T-helper 1 cell treated with Interleukin-12 subunit alpha and Interleukin-12 subunit beta and Interleukin-4 antibody, amounts not matched to agents 30 μg/mL and 1 μg/mL, for 36 hours (primary cell): ENCODE data around the gene CALHM3.
"Not testable (repeated sequence)": the region's sequence is repeated elsewhere in the genome, so short reads cannot be mapped to it uniquely, and the experiment has no call there.

Experiments
- H3K27ac Mint-ChIP-seq: one replicate; pipeline ENCODE4 v1.8.0; 2021; ENCODE audit warnings: mild to moderate bottlenecking, mixed read lengths
- H3K27me3 Mint-ChIP-seq: one replicate; pipeline ENCODE4 v1.8.0; 2021; ENCODE audit warnings: low read depth, mixed read lengths
- H3K36me3 Mint-ChIP-seq: one replicate; pipeline ENCODE4 v1.8.0; 2021; ENCODE audit warnings: low read depth, mixed read lengths
- H3K4me1 Mint-ChIP-seq: one replicate; pipeline ENCODE4 v1.8.0; 2021; ENCODE audit warnings: low read depth, mixed read lengths
- H3K4me3 Mint-ChIP-seq: one replicate; pipeline ENCODE4 v1.8.0; 2021; ENCODE audit warnings: mild to moderate bottlenecking, moderate library complexity, mixed read lengths
- H3K9me3 Mint-ChIP-seq: one replicate; pipeline ENCODE4 v1.8.0; 2021; ENCODE audit warnings: mixed read lengths

The CALHM3 gene, protein sequence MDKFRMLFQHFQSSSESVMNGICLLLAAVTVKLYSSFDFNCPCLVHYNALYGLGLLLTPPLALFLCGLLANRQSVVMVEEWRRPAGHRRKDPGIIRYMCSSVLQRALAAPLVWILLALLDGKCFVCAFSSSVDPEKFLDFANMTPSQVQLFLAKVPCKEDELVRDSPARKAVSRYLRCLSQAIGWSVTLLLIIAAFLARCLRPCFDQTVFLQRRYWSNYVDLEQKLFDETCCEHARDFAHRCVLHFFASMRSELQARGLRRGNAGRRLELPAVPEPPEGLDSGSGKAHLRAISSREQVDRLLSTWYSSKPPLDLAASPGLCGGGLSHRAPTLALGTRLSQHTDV

DNA sequence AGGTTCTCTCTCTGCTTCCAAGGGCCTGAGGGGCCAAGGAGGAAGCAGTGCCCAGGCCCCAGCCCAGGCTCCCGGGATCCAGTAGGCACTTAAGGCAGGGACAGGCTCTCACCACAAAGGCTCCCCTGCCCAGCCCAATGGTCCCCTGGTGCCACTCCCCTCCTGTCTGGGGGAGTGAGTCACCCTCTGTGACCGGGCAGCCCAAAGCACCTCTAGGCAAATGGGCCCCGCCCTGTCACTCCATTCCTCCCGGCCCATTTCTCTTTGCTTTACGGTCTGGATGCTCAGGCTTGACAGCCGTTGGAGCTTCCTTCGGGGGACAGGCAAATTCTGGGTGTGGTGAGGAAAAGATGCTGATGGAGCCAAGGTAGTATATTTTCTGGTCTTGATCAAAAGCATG lies at the start of gene CALHM3:
CALHM3 (minus strand) TSS at position 106 of the 400 bp plus-strand sequence. CDS start 208 bp downstream, outside the sequence.
- Mint-ChIP-seq H3K9me3 (no peaks in the 10 kb centered on the region), H3K27me3 (no peaks in the 10 kb centered on the region), H3K4me3 (no peak within 1 kb of the TSS), H3K4me1 (peaks cover 19% of the 10 kb centered on the region), H3K36me3 (peaks cover under 1% of the 10 kb centered on the region), H3K27ac (peak within 1 kb of the TSS; percentile 59)

DNA sequence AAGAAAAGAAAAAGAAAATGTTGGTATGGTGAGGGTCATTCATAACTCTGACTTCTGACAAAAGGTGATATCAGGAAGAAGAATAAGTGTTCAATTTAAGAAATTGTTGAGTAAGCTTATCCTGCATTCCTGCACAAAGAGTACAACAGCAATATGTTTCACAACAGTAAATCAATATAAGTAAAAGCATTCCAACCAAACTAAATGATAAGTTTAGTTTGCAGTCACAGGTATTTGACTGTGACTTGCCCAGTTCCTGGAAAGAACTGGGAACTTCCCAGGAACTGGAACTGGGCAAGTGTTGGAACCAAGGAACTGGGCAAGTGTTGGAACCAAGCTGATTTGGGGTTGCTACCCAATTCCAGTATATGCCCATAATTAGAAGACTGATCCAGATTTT lies 49.5 kb upstream of the CALHM3 start:
- H3K4me3 Mint-ChIP-seq, result no peak overlapping the region
- H3K36me3 Mint-ChIP-seq, result peaks cover 2% of the 10 kb centered on the region
- H3K9me3 Mint-ChIP-seq, result peaks cover 31% of the 10 kb centered on the region
- H3K27ac Mint-ChIP-seq, result no peak overlapping the region
- H3K4me1 Mint-ChIP-seq, result no peaks in the 10 kb centered on the region
- H3K27me3 Mint-ChIP-seq, result peaks cover 44% of the 10 kb centered on the region

- Mint-ChIP-seq H3K27me3 (peaks cover 47% of the 10 kb centered on the region), H3K9me3 (peaks cover 29% of the 10 kb centered on the region)
- H3K4me3 Mint-ChIP-seq, H3K36me3 Mint-ChIP-seq, H3K4me1 Mint-ChIP-seq, H3K27ac Mint-ChIP-seq: not testable (repeated sequence)
Observed at GRCh38 chr10:103527476-103527875, 48.4 kb upstream of the CALHM3 start.

- Mint-ChIP-seq H3K4me1 (no peaks in the 10 kb centered on the region), H3K9me3 (peaks cover 20% of the 10 kb centered on the region), H3K27me3 (peaks cover 49% of the 10 kb centered on the region), H3K36me3 (peaks cover 2% of the 10 kb centered on the region), H3K27ac (no peak overlapping the region), H3K4me3 (no peak overlapping the region)
Observed at GRCh38 chr10:103525901-103526300, 46.9 kb upstream of the CALHM3 start.

DNA sequence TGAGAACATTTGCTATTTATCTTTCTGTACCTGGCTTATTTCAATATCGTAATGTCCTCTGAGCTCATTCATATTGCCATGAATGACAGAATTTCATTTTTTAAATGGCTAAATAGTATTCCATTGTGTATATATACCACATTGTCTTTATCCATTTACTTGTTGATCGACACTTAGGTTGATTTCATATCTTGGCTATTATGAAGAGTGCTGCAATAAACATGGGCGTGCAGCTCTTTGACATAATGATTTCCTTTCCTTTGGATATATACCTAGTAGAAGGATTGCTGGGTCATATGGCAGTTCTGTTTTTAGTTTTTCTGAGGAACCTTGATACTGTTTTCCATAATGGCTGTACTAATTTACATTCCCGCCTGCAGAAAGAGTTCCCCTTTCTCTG lies 44.6 kb upstream of the CALHM3 start:
- peaks cover 2% of the 10 kb centered on the region for H3K36me3 Mint-ChIP-seq
- H3K4me3 Mint-ChIP-seq, result no peak overlapping the region
- peaks cover 43% of the 10 kb centered on the region for H3K27me3 Mint-ChIP-seq
- H3K27ac Mint-ChIP-seq, result no peak overlapping the region
- H3K4me1 Mint-ChIP-seq, result no peaks in the 10 kb centered on the region
- H3K9me3 Mint-ChIP-seq, result peaks cover 6% of the 10 kb centered on the region

- H3K4me3 Mint-ChIP-seq, H3K9me3 Mint-ChIP-seq, H3K27ac Mint-ChIP-seq, H3K4me1 Mint-ChIP-seq, H3K36me3 Mint-ChIP-seq: not testable (repeated sequence)
- peaks cover 43% of the 10 kb centered on the region for H3K27me3 Mint-ChIP-seq
Observed at GRCh38 chr10:103522006-103522405, 43.0 kb upstream of the CALHM3 start.

- peaks cover 12% of the 10 kb centered on the region for H3K4me1 Mint-ChIP-seq
- no peaks in the 10 kb centered on the region for H3K9me3 Mint-ChIP-seq
- H3K27me3 Mint-ChIP-seq, result peaks cover 27% of the 10 kb centered on the region
- no peaks in the 10 kb centered on the region for H3K36me3 Mint-ChIP-seq
- no peak overlapping the region for H3K4me3 Mint-ChIP-seq
- no peak overlapping the region for H3K27ac Mint-ChIP-seq
Observed at GRCh38 chr10:103519798-103520197, 40.8 kb upstream of the CALHM3 start.

DNA sequence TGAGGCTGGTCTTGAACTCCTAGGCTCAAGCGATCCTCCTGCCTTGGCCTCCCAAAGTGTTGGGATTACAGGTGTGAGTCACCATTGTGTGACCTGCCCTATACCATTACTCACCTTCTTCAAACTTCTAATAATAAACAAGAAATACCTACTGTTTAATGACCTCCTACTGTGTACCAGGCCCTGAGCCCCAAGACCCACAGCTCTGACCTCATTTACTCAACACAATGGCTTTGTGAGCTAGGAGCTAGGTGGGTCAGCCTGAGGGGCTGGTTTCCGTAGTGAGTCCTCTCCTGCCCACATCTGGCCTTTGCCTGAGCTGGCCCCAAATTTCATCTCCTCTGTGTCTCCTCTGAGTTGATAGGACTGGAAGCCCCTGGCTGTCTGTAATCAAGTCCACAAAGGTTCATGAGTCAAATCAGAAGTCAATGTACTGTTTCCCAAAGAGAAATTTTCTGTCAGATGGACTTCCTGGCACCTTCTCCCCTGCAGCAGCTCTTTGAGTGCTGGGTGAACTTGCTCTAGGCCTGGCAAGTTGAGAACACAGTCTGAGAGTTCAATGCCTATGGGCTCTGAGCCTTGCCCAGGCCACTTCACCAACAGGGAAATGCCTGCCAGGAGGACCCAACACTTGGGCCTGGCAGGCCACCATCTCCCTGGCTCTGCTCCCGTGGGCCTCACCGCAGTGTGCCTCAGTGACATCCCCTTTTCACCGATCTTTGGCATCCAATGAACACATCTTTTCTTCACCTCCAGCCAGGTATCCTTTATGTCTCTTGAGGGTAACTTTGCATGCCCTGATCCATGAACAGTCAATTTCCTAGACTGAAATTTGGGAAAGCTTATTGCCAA lies 38.4 kb upstream of the CALHM3 start:
- Mint-ChIP-seq H3K4me1 (peaks cover 12% of the 10 kb centered on the region), H3K27ac (no peak overlapping the region), H3K27me3 (peaks cover 13% of the 10 kb centered on the region), H3K4me3 (no peak overlapping the region), H3K36me3 (no peaks in the 10 kb centered on the region), H3K9me3 (no peaks in the 10 kb centered on the region)

DNA sequence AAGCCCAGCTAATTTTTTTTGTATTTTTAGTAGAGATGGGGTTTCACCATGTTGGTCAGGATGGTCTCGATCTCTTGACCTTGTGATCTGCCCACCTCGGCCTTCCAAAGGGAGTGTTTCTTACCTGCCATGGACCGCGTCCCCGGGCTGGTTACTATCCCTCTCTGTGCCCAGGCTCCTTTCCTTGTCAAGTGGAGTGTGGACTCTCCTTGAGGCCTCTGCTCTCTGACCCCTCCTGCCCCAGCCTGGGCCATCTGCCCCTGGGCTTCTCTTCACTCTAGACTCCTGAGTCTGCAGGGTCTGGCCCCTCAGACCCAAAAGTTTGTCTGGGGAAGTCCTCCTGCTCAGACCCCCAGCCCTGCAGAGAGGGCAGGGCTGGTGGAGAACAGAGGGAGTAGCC lies 35.2 kb upstream of the CALHM3 start:
- Mint-ChIP-seq H3K27ac (no peak overlapping the region), H3K4me1 (peaks cover 12% of the 10 kb centered on the region), H3K9me3 (no peaks in the 10 kb centered on the region)

GRCh38 chr10:103513380-103514060 lies 34.5 kb upstream of the CALHM3 start:
- Mint-ChIP-seq H3K27ac (no peak overlapping the region), H3K4me3 (no peak overlapping the region), H3K27me3 (peaks cover 12% of the 10 kb centered on the region), H3K36me3 (no peaks in the 10 kb centered on the region), H3K9me3 (no peaks in the 10 kb centered on the region), H3K4me1 (peaks cover 12% of the 10 kb centered on the region)

More for the DNA sequence above, 35.2 kb upstream of the CALHM3 start:
- Mint-ChIP-seq H3K36me3 (no peaks in the 10 kb centered on the region), H3K27me3 (peaks cover 12% of the 10 kb centered on the region), H3K4me3 (no peak overlapping the region)

- Mint-ChIP-seq H3K4me3 (no peak overlapping the region), H3K4me1 (peaks cover 9% of the 10 kb centered on the region), H3K27me3 (peaks cover 12% of the 10 kb centered on the region), H3K9me3 (no peaks in the 10 kb centered on the region), H3K36me3 (no peaks in the 10 kb centered on the region), H3K27ac (no peak overlapping the region)
Observed at GRCh38 chr10:103512591-103513379, 33.7 kb upstream of the CALHM3 start.

DNA sequence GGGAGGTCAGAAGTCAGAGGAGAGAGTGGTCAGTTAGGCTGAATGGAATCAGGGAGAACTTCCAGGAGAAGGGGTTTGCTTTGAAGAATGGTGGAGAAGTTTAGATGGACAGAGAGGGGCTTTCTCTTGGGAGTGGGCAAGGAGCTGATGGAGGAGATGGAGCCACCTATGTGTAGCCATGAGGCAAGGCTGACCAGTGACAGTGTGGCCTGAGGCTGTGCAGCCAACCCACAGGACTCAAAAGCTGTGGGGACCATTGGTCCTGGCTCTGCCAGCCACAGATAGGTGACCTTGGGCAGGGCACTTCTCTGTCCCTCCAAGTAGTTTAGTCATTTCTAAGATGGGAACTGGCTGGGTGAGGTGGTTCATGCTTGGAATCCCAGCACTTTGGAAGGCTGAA lies 33.1 kb upstream of the CALHM3 start:
- Mint-ChIP-seq H3K4me1 (peaks cover 5% of the 10 kb centered on the region), H3K27ac (no peak overlapping the region), H3K4me3 (no peak overlapping the region)

GRCh38 chr10:103510791-103511752 lies 32.0 kb upstream of the CALHM3 start:
- Mint-ChIP-seq H3K4me3 (no peak overlapping the region), H3K4me1 (peaks cover 5% of the 10 kb centered on the region), H3K36me3 (no peaks in the 10 kb centered on the region), H3K27ac (no peak overlapping the region), H3K27me3 (peaks cover 20% of the 10 kb centered on the region), H3K9me3 (no peaks in the 10 kb centered on the region)

More for the DNA sequence above, 33.1 kb upstream of the CALHM3 start:
- H3K9me3 Mint-ChIP-seq, result no peaks in the 10 kb centered on the region
- no peaks in the 10 kb centered on the region for H3K36me3 Mint-ChIP-seq
- H3K27me3 Mint-ChIP-seq, result peaks cover 14% of the 10 kb centered on the region
